Measurements from ENCODE around the gene ARL3. TPM values are rescaled to one million over a fixed set of nuclear protein-coding genes. Genes with fewer than 3 reads are reported as not detected.
A peak's percentile ranks its signal among the peaks of the same experiment; 100 is the strongest.

The ARL3 gene
- total RNA-seq, 1 experiment from 2014 or later = 13.3 TPM

- TF ChIP-seq, protein P1, sequence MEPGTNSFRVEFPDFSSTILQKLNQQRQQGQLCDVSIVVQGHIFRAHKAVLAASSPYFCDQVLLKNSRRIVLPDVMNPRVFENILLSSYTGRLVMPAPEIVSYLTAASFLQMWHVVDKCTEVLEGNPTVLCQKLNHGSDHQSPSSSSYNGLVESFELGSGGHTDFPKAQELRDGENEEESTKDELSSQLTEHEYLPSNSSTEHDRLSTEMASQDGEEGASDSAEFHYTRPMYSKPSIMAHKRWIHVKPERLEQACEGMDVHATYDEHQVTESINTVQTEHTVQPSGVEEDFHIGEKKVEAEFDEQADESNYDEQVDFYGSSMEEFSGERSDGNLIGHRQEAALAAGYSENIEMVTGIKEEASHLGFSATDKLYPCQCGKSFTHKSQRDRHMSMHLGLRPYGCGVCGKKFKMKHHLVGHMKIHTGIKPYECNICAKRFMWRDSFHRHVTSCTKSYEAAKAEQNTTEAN (CRISPR knock-in tag; IDR thresholded peaks at IDR 0.05) = no peak
- TF ChIP-seq, protein P2, sequence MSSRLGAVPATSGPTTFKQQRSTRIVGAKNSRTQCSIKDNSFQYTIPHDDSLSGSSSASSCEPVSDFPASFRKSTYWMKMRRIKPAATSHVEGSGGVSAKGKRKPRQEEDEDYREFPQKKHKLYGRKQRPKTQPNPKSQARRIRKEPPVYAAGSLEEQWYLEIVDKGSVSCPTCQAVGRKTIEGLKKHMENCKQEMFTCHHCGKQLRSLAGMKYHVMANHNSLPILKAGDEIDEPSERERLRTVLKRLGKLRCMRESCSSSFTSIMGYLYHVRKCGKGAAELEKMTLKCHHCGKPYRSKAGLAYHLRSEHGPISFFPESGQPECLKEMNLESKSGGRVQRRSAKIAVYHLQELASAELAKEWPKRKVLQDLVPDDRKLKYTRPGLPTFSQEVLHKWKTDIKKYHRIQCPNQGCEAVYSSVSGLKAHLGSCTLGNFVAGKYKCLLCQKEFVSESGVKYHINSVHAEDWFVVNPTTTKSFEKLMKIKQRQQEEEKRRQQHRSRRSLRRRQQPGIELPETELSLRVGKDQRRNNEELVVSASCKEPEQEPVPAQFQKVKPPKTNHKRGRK (CRISPR knock-in tag; IDR thresholded peaks at IDR 0.05; ENCODE audit: borderline replicate concordance) = no peak
- no peak for TF ChIP-seq JAZF1 (CRISPR knock-in tag; IDR thresholded peaks at IDR 0.05)
- TF ChIP-seq, protein P3, sequence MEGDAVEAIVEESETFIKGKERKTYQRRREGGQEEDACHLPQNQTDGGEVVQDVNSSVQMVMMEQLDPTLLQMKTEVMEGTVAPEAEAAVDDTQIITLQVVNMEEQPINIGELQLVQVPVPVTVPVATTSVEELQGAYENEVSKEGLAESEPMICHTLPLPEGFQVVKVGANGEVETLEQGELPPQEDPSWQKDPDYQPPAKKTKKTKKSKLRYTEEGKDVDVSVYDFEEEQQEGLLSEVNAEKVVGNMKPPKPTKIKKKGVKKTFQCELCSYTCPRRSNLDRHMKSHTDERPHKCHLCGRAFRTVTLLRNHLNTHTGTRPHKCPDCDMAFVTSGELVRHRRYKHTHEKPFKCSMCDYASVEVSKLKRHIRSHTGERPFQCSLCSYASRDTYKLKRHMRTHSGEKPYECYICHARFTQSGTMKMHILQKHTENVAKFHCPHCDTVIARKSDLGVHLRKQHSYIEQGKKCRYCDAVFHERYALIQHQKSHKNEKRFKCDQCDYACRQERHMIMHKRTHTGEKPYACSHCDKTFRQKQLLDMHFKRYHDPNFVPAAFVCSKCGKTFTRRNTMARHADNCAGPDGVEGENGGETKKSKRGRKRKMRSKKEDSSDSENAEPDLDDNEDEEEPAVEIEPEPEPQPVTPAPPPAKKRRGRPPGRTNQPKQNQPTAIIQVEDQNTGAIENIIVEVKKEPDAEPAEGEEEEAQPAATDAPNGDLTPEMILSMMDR (IDR thresholded peaks at IDR 0.05) = no peak
- no peak for TF ChIP-seq IRF2 (CRISPR knock-in tag; IDR thresholded peaks at IDR 0.05; ENCODE audit: borderline replicate concordance, low read depth)
- no peak for TF ChIP-seq ETV6 (CRISPR knock-in tag; IDR thresholded peaks at IDR 0.05)
- no peak for TF ChIP-seq ESRRA (CRISPR knock-in tag; IDR thresholded peaks at IDR 0.05; ENCODE audit: borderline replicate concordance)
- no peak for TF ChIP-seq TCF7 (CRISPR knock-in tag; IDR thresholded peaks at IDR 0.05; ENCODE audit: low read depth)
- TF ChIP-seq, protein P4, sequence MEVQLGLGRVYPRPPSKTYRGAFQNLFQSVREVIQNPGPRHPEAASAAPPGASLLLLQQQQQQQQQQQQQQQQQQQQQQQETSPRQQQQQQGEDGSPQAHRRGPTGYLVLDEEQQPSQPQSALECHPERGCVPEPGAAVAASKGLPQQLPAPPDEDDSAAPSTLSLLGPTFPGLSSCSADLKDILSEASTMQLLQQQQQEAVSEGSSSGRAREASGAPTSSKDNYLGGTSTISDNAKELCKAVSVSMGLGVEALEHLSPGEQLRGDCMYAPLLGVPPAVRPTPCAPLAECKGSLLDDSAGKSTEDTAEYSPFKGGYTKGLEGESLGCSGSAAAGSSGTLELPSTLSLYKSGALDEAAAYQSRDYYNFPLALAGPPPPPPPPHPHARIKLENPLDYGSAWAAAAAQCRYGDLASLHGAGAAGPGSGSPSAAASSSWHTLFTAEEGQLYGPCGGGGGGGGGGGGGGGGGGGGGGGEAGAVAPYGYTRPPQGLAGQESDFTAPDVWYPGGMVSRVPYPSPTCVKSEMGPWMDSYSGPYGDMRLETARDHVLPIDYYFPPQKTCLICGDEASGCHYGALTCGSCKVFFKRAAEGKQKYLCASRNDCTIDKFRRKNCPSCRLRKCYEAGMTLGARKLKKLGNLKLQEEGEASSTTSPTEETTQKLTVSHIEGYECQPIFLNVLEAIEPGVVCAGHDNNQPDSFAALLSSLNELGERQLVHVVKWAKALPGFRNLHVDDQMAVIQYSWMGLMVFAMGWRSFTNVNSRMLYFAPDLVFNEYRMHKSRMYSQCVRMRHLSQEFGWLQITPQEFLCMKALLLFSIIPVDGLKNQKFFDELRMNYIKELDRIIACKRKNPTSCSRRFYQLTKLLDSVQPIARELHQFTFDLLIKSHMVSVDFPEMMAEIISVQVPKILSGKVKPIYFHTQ (CRISPR knock-in tag; IDR thresholded peaks at IDR 0.05) = no peak
Observed at GRCh38 chr10:102752266-102752930, 38.2 kb upstream of the ARL3 start (continued).

DNA sequence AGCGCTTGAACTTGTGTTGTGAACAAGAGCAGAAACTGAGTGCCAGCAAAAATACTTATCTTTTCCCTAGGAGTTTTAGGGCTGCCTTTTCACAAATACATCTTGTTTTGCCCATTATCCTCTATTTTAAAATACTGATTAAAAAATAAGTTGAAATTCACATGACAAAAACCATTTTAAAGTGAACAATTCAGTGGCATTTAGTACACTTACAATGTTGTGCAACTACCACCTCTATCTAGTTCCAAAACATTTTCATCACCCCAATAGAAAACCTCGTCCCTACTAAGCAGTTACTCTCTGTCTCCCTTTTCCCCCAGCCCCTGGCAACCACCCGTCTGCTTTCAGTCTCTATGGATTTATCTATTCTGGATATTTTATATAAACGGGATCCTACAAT is 31.0 kb upstream of the ARL3 start:
- CTCF ChIA-PET = no interaction called here
- H3K27ac Mint-ChIP-seq = no peak overlapping the region
- TF ChIP-seq, protein P1 (CRISPR knock-in tag; IDR thresholded peaks at IDR 0.05) = no peak
- TF ChIP-seq ZNF317 (CRISPR knock-in tag; IDR thresholded peaks at IDR 0.05; ENCODE audit: borderline replicate concordance, low read depth) (no peak), ZNF263 (CRISPR knock-in tag; IDR thresholded peaks at IDR 0.05; ENCODE audit: low read depth) (no peak), AFF4 (CRISPR knock-in tag; IDR thresholded peaks at IDR 0.05; ENCODE audit: borderline replicate concordance) (no peak), TEAD1 (CRISPR knock-in tag; IDR thresholded peaks at IDR 0.05) (no peak), ATF6 (CRISPR knock-in tag; IDR thresholded peaks at IDR 0.05) (no peak), USF2 (CRISPR knock-in tag; IDR thresholded peaks at IDR 0.05) (no peak), ATF1 (CRISPR knock-in tag; IDR thresholded peaks at IDR 0.05) (no peak)
- TF ChIP-seq, protein P5, sequence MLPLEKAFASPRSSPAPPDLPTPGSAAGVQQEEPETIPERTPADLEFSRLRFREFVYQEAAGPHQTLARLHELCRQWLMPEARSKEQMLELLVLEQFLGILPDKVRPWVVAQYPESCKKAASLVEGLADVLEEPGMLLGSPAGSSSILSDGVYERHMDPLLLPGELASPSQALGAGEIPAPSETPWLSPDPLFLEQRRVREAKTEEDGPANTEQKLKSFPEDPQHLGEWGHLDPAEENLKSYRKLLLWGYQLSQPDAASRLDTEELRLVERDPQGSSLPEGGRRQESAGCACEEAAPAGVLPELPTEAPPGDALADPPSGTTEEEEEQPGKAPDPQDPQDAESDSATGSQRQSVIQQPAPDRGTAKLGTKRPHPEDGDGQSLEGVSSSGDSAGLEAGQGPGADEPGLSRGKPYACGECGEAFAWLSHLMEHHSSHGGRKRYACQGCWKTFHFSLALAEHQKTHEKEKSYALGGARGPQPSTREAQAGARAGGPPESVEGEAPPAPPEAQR (CRISPR knock-in tag; IDR thresholded peaks at IDR 0.05) = no peak

More for the DNA sequence above, 31.0 kb upstream of the ARL3 start:
- H3K36me3 Mint-ChIP-seq = no peaks in the 10 kb centered on the region
- ATAC-seq (no peak), DNase-seq (ENCODE audit: low spot score) (no peak)
- H3K4me3 Mint-ChIP-seq = peak overlapping the region; percentile 98
- H3K4me1 Mint-ChIP-seq = peaks cover 31% of the 10 kb centered on the region
- no peaks in the 10 kb centered on the region for H3K9me3 Mint-ChIP-seq
- H3K27me3 Mint-ChIP-seq (ENCODE audit: low read depth) = peaks cover 12% of the 10 kb centered on the region
- POLR2A ChIA-PET = interaction anchor here (0.5 kb wide), 1 partner anchor 110 kb away, joined by 4 read pairs; no protein-coding TSS in a partner anchor

All from WTC11 (cell line).